GM12865 (cell line): ENCODE measurements around the gene CD300LF.

Source experiments
- DNase-seq: peaks from one replicate; pipeline ENCODE4 v3.0.0; 2010; ENCODE audit warnings: low read depth
- H3K4me3 ChIP-seq: 2 replicates; pipeline ENCODE4 v1.5.1; 2011; ENCODE audit warnings: mild to moderate bottlenecking, low read depth, low read length, control low read depth
- TF ChIP-seq, protein P1 (sequence below): IDR thresholded peaks from 2 replicates; pipeline ENCODE4 v1.5.1; 2011; ENCODE audit warnings: low read length, control low read depth, low read depth, inconsistent platforms; ENCODE audit not compliant: insufficient read depth; ENCODE audit errors: missing control alignments

The CD300LF gene

DNA sequence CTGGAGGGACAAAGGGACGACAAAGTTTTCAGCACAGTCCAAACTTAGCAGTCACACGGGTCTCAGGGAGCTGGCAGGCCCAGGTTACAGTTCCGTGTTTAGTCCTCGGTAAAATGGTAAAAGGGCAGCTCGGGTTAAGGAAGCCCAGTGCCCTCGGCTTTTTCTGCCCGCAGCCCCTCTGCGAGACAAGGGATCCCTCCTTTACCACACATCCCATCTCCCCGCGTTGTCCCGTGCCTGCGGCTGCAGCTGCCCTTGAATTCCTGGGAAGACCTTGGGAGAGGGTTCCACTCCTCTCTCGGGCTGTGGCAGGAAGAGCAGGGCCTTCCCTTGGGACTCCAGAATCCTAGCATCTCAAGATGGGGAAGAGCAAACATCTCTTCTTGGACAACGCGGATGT lies 17.1 kb upstream of the CD300LF start:
- TF ChIP-seq, protein P1, sequence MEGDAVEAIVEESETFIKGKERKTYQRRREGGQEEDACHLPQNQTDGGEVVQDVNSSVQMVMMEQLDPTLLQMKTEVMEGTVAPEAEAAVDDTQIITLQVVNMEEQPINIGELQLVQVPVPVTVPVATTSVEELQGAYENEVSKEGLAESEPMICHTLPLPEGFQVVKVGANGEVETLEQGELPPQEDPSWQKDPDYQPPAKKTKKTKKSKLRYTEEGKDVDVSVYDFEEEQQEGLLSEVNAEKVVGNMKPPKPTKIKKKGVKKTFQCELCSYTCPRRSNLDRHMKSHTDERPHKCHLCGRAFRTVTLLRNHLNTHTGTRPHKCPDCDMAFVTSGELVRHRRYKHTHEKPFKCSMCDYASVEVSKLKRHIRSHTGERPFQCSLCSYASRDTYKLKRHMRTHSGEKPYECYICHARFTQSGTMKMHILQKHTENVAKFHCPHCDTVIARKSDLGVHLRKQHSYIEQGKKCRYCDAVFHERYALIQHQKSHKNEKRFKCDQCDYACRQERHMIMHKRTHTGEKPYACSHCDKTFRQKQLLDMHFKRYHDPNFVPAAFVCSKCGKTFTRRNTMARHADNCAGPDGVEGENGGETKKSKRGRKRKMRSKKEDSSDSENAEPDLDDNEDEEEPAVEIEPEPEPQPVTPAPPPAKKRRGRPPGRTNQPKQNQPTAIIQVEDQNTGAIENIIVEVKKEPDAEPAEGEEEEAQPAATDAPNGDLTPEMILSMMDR = no peak
- no peak overlapping the region for H3K4me3 ChIP-seq
- no peak for DNase-seq

DNA sequence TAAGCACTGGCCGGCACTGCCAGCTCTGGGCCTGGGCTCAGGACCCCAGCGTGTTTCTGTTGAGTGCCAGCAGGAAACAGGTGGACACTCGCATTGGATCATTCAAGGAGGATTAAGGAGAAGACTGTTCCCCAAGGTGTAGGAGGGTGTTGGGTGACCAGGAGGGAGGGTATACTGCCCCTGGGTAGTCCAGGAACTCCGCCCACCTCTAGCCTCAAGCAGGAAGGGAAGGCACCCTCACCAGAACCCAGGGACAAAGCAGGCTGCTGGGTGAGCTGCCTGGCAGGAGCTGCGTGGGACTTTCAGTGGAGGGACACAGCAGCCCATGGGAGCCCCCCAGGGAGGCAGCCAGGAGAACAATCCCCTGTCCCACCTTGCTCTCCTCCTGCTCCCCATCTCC lies 16.6 kb upstream of the CD300LF start:
- no peak for DNase-seq
- TF ChIP-seq, protein P1 = no peak
- H3K4me3 ChIP-seq = no peak overlapping the region

DNA sequence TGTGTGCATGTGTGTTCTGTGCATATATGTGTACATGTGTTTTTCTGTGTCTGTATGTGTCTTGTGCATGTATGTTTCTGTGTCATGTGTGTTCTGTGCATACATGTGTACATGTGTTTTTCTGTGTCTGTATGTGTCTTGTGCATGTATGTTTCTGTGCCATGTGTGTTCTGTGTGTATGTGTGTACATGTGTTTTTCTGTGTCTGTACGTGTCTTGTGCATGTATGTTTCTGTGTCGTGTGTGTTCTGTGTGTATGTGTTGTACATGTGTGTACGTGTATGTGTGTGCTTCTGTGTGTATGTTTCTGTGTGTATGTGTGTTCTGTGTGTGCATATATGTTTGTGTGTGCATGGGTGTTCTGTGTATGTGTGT lies 16.0 kb upstream of the CD300LF start:
- DNase-seq = no peak
- no peak overlapping the region for H3K4me3 ChIP-seq
- TF ChIP-seq, protein P1 = no peak

DNA sequence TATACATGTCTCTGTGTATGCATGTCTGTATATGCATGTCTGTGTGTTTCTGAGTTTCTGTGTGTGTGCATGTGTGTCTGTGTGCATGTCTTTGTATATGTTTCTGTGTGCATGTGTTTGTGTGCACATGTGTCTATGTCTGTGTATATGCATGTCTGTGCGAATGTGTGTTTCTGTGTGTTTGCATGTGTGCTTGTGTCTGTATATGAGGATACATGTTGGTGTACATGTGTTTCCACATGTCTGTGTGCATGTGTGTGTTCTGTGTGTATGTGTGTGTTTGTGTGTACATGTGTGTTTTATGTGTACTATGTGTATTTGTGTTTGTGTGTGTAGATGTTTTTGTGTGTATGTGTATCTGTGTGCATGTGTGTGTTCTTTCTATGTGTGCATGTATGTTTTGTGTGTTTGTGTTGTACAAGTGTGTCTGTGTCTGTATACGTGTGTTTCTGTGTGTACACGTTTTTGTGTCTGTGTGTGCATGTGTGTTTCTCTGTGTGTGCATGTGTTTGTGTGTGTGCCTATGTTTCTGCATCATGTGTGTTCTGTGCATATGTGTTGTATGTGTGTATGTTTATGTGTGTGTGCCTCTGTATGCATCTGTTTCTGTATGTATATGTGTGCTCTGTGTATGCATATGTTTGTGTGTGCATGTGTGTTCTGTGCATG lies 15.4 kb upstream of the CD300LF start:
- TF ChIP-seq, protein P1 = no peak
- no peak overlapping the region for H3K4me3 ChIP-seq
- no peak for DNase-seq

DNA sequence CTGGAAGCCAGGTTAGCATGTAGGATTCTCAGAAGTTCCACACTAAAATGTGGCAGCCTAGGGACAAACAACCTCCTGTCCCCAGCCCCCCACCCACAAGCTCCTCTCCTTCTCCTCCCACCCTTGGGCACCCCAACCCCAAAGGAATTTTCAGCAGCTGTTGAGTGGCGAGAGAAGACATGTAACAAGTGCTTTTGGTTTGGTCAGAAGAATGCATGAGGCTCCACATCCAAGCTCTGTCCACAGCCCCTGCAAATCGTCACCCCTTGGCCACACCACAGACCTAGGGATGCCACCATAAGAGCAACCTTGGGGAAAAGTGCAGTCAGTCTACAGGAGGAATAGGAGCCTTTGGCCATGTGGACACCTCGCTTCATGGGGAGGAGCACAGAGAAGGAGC lies 12.4 kb upstream of the CD300LF start:
- no peak for DNase-seq
- TF ChIP-seq, protein P1 = no peak
- no peak overlapping the region for H3K4me3 ChIP-seq

DNA sequence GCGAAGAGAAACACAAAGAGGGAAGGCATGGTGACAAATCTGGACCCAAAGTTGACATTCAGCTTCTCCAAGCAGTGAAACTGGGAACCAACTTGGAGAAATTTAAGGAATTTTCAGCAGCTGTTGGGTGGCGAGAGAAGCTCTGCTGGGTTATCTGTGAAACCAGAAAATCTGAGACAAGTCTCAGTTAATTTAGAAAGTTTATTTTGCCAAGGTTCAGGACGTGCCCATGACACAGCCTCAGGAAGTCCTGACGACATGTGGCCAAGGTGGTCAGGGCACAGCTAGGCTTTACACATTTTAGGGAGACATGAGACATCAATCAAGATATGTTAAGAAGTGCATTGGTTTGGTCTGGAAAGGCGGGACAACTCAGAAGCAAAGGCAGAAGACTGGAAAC lies 11.2 kb upstream of the CD300LF start:
- no peak overlapping the region for H3K4me3 ChIP-seq
- DNase-seq = no peak
- TF ChIP-seq, protein P1 = no peak

DNA sequence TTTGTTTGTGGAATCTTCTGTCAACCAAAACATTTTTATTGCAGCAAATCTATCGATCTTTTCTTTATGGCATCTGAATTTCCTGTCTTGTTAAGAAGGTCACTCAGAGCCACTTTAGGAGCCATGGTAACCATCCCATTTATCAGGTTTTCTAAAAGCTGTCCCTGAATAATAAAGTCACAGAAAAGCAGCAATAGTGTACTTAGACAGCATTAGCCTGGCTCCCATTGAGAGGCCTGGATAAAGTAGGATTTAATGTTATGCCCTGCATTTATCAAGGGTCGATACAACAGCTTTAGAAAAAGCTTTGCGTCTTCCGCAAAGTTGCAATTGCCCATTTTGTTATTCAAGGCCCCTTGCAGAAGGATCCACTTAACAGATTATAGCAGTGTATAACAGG lies 10.1 kb upstream of the CD300LF start:
- TF ChIP-seq, protein P1 = no peak
- no peak overlapping the region for H3K4me3 ChIP-seq
- DNase-seq = no peak
